Stimulated activated CD4-positive, alpha-beta T cell treated with anti-CD3 and anti-CD28 coated beads, Interleukin-1b, Interleukin-23, amount 100 ng/mL, for 24 hours (primary cell): ENCODE data around the gene KCTD16.

Experiments used
- DNase-seq, 4 experiments: peaks; one replicate each; pipeline ENCODE4 v3.0.0-alpha.2; 2020; ENCODE audit warnings: low read depth in 4 of 4, low spot score in 1 of 4

Gene KCTD16

GRCh38 chr5:144329681-144330080 is 159.0 kb downstream of the KCTD16 start:
- no peak for DNase-seq

DNA sequence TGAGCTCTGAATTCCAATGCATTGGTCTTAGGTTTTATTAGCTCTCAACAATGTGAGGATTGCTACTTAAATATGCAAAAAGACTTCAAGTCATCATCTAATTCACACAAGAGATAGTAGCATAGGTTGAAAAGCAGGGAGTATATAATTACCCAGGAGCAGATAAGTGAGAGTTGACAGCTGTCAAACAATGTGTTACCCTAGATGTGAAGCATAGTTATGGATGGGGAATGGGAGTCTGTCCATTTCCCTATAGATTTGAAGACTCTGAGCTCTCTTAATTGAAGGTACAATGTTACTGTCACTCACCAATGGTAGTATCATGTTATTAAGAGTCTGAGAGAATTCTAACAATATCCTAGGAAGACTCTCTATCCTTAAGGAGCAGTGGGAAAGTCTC is 160.7 kb downstream of the KCTD16 start:
- no peak for DNase-seq

DNA sequence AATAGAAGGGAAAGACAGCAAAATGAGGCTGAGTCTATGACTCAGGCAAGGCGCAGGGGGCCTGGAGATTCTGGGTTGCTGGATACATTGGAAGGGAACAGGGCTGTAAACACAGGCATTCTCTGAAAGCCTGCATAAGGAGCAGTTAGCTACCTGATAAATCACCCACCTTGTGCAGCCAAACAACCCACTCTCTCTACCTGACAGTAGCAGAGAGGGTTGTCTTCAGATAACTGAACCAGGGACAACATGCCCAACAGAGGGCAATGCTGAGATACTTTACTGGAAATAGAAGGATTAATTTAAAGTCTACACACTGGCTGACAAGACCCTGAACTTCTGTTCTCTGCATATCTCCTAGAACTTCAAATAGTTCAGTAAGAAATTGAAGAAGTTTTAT is 161.6 kb downstream of the KCTD16 start:
- DNase-seq = no peak

DNA sequence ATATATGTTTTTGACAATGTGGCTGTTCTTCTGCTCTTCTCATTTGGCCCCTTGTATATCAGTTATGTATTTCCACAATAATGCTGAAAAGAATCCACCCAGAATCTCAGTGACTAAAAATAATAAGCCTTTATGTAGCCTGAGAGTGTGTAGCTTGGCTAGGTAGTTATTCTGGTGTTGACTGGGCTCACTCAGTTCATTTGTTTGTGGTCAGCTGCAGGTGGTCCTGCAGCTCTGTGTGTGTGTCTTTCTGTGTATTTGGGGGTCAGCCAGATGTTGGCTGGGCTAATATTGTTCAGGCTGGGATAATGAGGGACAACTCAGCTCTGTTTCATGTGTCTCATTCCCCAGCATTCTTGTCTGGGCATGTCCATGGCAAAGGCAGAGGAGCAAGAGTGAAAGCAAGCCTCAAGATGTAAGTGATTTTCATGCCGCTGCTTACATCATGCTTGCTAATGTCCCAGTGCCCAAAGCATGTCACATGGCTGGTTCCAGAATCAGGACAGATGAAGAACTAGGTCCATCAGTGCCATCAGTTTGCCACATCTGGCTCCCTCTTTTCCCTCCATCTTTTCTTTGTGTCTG is 162.8 kb downstream of the KCTD16 start:
- no peak for DNase-seq

GRCh38 chr5:144335561-144335960 is 164.9 kb downstream of the KCTD16 start:
- DNase-seq = no peak

DNA sequence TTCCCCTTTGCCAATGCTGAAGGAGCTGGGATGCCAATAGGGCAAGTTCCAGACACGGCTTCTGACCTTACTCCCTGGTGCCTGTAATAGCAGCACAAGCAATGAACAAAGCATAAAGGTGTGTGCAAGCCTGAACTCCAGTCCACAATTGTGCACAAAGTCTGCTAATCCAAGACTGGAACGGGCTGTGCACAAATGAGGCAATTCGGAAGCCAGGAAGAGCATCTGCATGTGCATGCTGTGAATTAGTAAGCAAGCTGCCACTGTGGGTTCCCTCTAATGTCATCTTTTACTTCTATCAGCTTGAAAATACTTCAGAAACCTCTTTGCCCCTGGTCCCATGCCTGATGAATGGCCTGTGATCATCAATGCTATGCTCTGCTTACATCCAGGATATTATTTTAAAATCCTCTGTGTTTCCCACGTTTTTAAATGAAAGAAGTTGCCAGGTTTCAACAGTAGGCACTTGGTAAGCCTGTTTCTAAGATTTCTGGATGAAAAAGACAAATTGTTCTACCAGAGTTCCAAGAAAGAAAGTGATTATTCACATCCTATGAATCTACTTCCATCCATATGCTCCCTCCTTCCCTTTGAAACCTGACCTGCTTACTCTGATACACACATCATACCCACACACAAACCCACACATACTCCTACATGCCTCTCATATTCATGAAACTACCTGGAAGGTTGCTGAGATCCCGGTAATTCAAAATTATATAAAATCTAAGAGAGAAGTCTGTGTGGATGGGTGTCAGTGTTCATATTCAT is 165.7 kb downstream of the KCTD16 start:
- no peak for DNase-seq

DNA sequence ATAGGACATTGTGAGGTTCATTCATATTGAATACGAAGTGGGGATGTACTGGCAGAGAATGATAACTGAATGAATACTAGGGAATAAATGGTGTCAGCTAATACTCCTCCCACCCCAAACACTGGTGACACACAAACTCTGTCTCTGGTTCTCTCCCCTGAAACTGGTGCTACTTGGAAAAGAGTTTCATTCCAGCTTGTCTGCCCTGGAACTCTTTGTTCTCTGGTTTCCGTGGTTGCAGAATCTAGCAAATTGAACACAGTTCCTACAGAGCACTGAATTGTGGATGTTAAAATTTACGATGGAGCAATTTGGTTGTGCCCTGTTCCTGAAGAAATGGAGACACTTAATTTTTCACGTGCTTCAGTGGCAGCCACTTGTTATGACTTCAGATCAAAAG is 181.7 kb downstream of the KCTD16 start:
- DNase-seq = no peak

DNA sequence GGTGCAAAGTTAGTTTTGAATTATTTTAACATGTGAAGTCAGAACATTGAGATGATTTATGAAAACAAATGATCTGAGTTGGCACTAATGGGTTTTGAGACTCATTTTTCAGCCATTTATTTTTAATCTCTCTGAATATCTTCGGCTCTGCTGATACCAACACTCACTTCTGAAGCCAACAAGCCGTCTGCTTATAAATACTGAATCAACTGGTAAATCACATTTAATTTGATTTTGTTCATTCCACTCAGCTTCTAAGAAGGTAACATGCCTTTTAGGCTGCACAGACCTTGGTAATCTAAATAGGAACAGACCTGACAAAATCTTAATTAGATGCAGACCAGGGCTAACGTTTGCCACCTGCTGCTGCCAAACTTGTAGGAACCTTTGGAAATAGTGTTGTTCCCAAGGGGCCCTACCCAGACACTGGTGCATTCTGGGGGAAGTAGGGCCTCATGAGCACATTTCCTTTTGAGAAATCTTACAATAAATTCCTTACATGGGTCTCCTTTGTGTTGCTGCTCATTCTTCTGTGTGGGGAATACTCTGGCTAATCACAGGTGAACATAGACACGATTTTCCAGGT is 182.2 kb downstream of the KCTD16 start:
- no peak for DNase-seq

DNA sequence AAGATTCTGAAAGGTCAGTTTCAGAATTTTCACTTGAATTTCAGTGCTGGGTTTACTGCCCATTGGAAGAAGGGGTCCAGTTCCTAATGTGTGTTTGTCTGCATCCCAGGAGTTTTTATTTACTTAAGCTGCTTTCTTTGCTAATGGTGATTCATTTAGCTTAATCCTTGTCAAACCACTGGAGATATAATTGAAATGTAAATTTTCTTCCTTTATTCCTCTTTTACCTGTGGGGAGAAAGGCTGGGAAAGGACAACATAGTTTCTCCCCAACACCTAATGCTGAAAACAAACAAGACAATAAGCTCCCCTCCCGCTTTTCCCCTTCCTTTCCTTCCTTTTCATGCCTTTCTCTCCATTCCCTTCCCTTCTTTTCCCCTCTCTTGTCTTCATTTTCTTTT is 185.8 kb downstream of the KCTD16 start:
- DNase-seq = no peak

DNA sequence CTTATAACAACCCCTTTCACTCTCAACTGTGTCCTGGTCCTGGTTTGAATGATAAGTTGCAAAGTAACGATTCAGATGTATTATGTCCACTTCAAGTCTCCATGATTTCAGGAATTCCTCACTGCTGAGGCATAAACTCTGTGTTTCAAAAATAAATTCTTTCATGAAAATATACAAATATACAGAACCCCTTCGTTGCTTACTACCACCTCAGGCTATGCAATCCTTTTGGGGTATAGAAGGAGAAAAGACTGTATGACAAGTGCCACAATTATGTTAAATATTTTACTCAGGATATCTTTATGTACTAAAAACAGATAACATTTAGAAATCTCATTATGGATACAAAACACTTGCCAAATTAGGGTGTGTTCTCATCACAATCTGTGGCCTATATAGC is 190.7 kb downstream of the KCTD16 start:
- DNase-seq = no peak

DNA sequence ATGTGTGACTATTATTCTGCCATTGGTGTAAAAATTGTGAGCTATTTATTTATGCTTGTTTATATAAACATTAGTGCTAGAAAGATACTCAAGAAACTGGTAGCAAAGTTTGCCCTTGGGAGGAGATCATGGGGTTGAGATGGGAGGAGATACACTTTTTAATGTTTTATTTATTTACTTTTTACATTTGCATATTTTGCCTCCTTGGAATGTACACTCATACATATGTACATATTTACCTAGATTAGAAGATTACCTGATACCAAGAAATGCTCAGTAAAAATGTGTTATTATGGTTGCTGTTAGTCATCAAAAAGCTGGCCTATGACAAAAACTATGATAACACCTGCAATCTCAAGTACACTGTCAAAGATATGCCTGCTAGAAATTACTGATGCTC is 195.2 kb downstream of the KCTD16 start:
- DNase-seq = no peak

DNA sequence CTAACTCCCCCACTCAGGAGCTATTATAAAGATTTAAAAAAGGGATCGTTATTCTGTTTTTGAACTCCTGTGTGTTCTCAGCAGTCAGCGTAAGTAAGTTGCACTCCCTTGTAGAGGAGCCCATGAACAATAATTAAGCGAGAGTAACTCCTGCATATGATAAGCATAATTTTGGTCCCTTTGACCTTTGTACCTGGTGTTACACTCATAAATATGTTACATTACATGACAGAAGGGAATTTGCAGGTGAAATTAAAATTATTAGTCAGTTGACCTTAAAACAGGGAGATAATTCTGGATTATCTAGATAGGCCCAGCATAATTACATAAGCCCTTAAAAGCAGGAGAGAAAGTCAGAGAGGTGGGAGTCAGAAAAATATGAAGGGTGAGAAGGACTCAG is 197.3 kb downstream of the KCTD16 start:
- no peak for DNase-seq

- no peak for DNase-seq
Measured at GRCh38 chr5:144368556-144368955, 197.9 kb downstream of the KCTD16 start.

DNA sequence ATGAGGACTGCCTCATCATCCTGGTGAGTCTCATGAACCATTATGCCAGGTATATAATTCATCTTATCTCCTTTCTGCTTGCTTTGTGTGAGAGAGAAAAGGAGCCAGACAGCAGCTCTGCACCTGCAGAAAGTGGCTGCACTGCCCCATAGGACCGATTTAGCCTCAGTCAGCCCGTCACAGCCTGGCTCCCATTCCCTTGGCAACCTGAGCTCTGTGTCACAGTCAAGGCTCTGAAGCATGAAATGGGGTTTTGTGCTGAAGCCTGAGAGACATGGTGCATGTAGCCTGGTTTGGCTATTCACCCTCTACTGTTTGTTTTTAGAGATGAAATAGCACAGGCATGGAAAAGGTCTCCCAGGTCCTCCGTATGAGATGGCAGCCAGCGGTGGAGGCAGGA is 198.3 kb downstream of the KCTD16 start:
- no peak for DNase-seq

- no peak for DNase-seq
Measured at GRCh38 chr5:144370273-144370672, 199.6 kb downstream of the KCTD16 start.

- DNase-seq = no peak
Measured at GRCh38 chr5:144374637-144375036, 204.0 kb downstream of the KCTD16 start.

GRCh38 chr5:144377207-144377606 is 206.5 kb downstream of the KCTD16 start:
- DNase-seq = no peak

- DNase-seq = no peak
Measured at GRCh38 chr5:144378681-144379080, 208.0 kb downstream of the KCTD16 start.

GRCh38 chr5:144385597-144385996 is 214.9 kb downstream of the KCTD16 start:
- no peak for DNase-seq

DNA sequence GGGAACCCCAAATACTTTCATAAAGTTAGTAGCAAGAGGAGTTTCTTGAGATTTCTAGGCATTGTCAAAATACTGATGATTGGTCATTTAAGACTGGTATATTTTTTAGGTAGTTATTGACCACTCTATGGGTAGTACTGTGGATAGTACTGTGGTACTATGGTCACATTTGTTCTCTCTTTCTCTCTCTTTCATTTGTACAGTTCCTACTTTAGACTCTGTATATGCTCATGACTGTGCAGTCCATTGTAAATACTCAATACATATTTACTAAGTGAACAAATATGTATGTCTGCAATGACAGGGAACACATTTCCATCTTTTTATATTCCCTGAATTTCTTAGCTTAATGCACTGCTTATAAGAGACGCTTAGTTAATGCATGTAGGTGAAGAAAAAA is 215.6 kb downstream of the KCTD16 start:
- no peak for DNase-seq

GRCh38 chr5:144390133-144390532 is 219.5 kb downstream of the KCTD16 start:
- DNase-seq = no peak

DNA sequence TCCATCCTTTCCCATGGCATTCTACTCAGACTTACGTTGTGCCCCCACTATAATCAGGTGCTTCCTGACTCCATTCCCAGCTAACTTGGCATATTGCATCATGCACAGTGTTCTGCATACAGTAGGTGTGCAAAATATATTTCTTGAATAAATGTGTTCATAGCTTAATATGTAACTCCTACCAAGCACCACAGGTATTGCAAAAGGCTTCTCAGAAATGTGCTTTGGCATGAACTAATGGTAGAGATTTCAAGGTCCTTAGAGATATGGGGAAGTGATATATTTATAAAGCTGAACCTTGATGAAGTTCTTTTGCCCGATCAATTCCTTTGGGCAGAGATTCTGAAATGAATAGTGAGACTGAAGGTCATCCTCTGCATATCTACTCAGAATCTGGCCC is 220.4 kb downstream of the KCTD16 start:
- DNase-seq = no peak
